HEK293T (cell line): ENCODE measurements around the gene CCDC92.

Source experiments
- CTCF ChIA-PET: fragments of 350-600 bp; formaldehyde crosslinking; extraction: SDS; loops from one replicate; lab custom pipeline; 2021; ENCODE audit warnings: antibody characterized with exemption, inconsistent platforms; lab: Yijun Ruan, JAX
- POLR2A ChIA-PET: fragments of 350-600 bp; formaldehyde crosslinking; extraction: SDS; loops from one replicate; lab custom pipeline; 2020; ENCODE audit warnings: antibody characterized with exemption, inconsistent platforms; lab: Yijun Ruan, JAX
- DNase-seq: peaks from one replicate; pipeline ENCODE4 v3.0.0; 2012; ENCODE audit warnings: mixed read lengths; ENCODE audit errors: extremely low spot score
- ARNT ChIP-seq: fragments of 450-650 bp; IDR thresholded peaks from 2 replicates; pipeline ENCODE4 v1.6.1; 2017; ENCODE audit warnings: mild to moderate bottlenecking
- BHLHE40 ChIP-seq: fragments of 450-650 bp; IDR thresholded peaks from 2 replicates; pipeline ENCODE4 v1.6.1; 2016; ENCODE audit warnings: mild to moderate bottlenecking, moderate library complexity, borderline replicate concordance
- CTBP1 ChIP-seq: fragments of 450-650 bp; IDR thresholded peaks from 2 replicates; pipeline ENCODE4 v1.6.1; 2016; ENCODE audit warnings: borderline replicate concordance
- ELF4 ChIP-seq: fragments of 450-650 bp; IDR thresholded peaks from 2 replicates; pipeline ENCODE4 v1.6.1; 2017; ENCODE audit warnings: antibody characterized with exemption
- FOXA1 ChIP-seq: fragments of 450-650 bp; IDR thresholded peaks from 2 replicates; pipeline ENCODE4 v1.6.1; 2016; ENCODE audit warnings: mild to moderate bottlenecking
- FOXK2 ChIP-seq: fragments of 450-650 bp; IDR thresholded peaks from 2 replicates; pipeline ENCODE4 v1.6.1; 2016; ENCODE audit warnings: mild to moderate bottlenecking
- FOXM1 ChIP-seq: fragments of 450-650 bp; IDR thresholded peaks from 2 replicates; pipeline ENCODE4 v1.6.1; 2017; ENCODE audit warnings: mild to moderate bottlenecking, borderline replicate concordance
- HDGF ChIP-seq: fragments of 450-650 bp; IDR thresholded peaks from 2 replicates; pipeline ENCODE4 v1.6.1; 2017; ENCODE audit warnings: antibody characterized with exemption, borderline replicate concordance
- L3MBTL2 ChIP-seq: fragments of 450-650 bp; conservative IDR thresholded peaks from 2 replicates; pipeline ENCODE4 v1.6.1; 2016; ENCODE audit warnings: mild to moderate bottlenecking
- LEF1 ChIP-seq: fragments of 450-650 bp; IDR thresholded peaks from 2 replicates; pipeline ENCODE4 v1.6.1; 2017; ENCODE audit warnings: mild to moderate bottlenecking, borderline replicate concordance
- NFRKB ChIP-seq: fragments of 450-650 bp; IDR thresholded peaks from 2 replicates; pipeline ENCODE4 v1.6.1; 2016; ENCODE audit warnings: mild to moderate bottlenecking, moderate library complexity
- SP1 ChIP-seq: fragments of 450-650 bp; IDR thresholded peaks from 2 replicates; pipeline ENCODE4 v1.6.1; 2017
- SUZ12 ChIP-seq: fragments of 450-650 bp; IDR thresholded peaks from 2 replicates; pipeline ENCODE4 v1.6.1; 2016; ENCODE audit warnings: mild to moderate bottlenecking
- TARDBP ChIP-seq: fragments of 450-650 bp; IDR thresholded peaks from 2 replicates; pipeline ENCODE4 v1.6.1; 2016
- ZNF384 ChIP-seq: fragments of 450-650 bp; IDR thresholded peaks from 2 replicates; pipeline ENCODE4 v1.6.1; 2016
- TF ChIP-seq, protein P1 (sequence below): fragments of 450-650 bp; IDR thresholded peaks from 2 replicates; pipeline ENCODE4 v1.6.1; 2016

Gene CCDC92

DNA sequence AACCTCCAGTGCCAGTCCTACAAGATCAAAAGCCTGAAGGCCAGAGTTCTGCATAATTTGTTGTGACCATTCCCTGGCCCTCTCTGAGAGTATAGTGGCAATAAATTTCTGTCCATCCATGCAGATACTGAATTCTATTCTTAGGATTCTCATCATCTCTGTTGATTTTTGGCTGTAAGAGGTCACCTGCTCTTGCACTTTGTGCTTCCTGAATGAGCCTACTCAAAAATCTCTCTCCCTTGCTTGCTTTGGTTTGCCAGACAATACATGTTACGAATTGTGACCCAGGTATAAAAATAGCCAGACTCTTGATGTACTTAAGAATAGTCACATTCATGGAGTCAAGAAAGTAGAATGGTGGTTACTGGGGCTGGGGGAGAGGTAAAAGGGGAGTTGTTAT lies 17.1 kb upstream of the CCDC92 start:
- ChIA-PET POLR2A (no interaction called here), CTCF (no interaction called here)
- TF ChIP-seq CTBP1 (no peak), LEF1 (no peak), HDGF (no peak), FOXA1 (no peak), L3MBTL2 (no peak), NFRKB (no peak), BHLHE40 (no peak), ARNT (no peak), SP1 (no peak), FOXK2 (no peak), TARDBP (no peak)
- TF ChIP-seq, protein P1, sequence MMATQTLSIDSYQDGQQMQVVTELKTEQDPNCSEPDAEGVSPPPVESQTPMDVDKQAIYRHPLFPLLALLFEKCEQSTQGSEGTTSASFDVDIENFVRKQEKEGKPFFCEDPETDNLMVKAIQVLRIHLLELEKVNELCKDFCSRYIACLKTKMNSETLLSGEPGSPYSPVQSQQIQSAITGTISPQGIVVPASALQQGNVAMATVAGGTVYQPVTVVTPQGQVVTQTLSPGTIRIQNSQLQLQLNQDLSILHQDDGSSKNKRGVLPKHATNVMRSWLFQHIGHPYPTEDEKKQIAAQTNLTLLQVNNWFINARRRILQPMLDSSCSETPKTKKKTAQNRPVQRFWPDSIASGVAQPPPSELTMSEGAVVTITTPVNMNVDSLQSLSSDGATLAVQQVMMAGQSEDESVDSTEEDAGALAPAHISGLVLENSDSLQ, result no peak
- no peak for DNase-seq

DNA sequence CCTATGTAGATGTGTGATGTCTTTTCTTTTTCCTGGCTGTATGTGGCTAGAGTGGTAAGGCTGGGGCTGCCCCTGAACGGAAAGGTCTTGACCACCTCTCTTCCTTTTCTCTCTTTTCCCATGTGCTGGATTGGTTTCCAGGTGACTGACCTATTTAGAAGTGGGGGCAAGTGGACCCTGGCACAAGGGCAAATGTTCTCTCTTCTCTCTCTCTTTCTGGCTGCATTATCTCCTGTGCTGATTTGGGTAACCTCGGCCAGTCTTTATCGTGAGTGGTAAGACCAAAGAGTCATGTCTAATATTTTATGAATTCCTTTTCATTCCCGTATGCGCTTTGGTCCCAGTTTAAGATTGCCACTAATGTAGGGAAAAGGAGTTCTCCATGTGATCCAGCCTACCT lies 16.5 kb upstream of the CCDC92 start:
- CTCF ChIA-PET, result no interaction called here

DNA sequence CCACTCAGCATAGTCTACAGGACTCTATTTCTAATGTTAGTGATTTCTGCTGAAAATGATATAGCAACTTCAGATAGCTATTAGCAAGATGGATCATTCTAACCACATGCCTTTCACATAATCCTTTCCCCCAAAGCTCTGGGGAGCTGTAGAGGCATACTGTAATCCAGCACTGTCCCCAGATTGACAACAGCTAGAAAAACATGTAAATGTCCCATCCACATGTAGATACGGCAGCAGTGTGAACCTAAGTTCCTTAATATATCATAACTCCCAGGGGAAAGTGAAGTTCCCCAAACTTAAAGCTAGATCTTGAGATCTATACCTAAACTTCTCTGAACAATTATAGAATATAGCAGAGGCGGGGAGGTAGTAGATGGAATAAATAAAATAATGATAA lies 14.4 kb upstream of the CCDC92 start:
- POLR2A ChIA-PET, result interaction anchor here (1.5 kb wide), 1 partner anchor 180 kb away, joined by 3 read pairs; no protein-coding TSS in a partner anchor
- no peak for TF ChIP-seq SUZ12
- TF ChIP-seq TARDBP, result no peak
- TF ChIP-seq FOXK2, result no peak
- TF ChIP-seq L3MBTL2, result no peak
- TF ChIP-seq, protein P1, result no peak
- TF ChIP-seq FOXA1, result no peak
- TF ChIP-seq HDGF, result no peak
- no peak for TF ChIP-seq CTBP1
- CTCF ChIA-PET, result interaction anchor here (1.2 to 1.3 kb wide), 2 partner anchors 18 to 82 kb away, joined by 3 to 4 read pairs; no protein-coding TSS in a partner anchor
- DNase-seq, result no peak

More for the DNA sequence above, 16.5 kb upstream of the CCDC92 start:
- no peak for DNase-seq
- no peak for TF ChIP-seq SP1
- TF ChIP-seq LEF1, result no peak
- TF ChIP-seq, protein P1, result no peak
- no peak for TF ChIP-seq FOXM1
- no peak for TF ChIP-seq ZNF384
- TF ChIP-seq HDGF, result no peak
- no peak for TF ChIP-seq ARNT
- TF ChIP-seq SUZ12, result no peak
- no peak for TF ChIP-seq BHLHE40
- no peak for TF ChIP-seq ELF4
- no peak for TF ChIP-seq FOXK2
- TF ChIP-seq CTBP1, result no peak
- no peak for TF ChIP-seq FOXA1
- TF ChIP-seq TARDBP, result no peak
- TF ChIP-seq L3MBTL2, result no peak
- TF ChIP-seq NFRKB, result no peak
- POLR2A ChIA-PET, result no interaction called here

DNA sequence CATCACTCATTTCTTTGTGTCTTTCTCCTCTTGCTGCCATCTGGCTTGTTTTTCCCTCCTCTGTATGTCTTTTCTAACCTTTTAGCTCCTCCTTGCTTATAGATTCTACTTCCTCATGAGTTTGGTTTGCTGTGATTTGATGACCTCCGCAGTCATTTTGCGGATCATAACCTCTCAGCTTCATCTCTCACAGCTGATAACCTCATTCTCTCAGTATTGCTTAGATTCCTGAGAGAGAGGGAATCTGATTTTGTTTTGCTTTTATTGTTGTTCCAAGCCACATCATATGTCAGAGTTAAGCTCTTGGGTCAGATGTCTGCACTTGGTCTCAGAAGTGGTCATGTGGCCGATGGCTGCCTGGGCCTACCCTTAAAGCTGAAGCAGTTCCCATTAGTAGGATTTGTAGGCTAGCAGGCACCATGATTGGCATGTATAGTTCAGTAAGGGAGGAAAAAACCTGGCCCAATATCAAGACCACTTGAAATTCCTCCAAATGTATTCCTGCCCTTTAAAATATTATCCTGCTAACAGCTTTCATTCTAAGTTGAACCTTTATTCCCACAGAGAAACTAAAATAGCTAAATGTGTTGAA lies 13.8 kb upstream of the CCDC92 start:
- DNase-seq, result no peak
- POLR2A ChIA-PET, result interaction anchor here (1.5 kb wide), 1 partner anchor 179 kb away, joined by 3 read pairs; no protein-coding TSS in a partner anchor
- CTCF ChIA-PET, result interaction anchor here (1.2 to 1.3 kb wide), 2 partner anchors 18 to 82 kb away, joined by 3 to 4 read pairs; no protein-coding TSS in a partner anchor
- no peak for TF ChIP-seq FOXK2
- TF ChIP-seq SP1, result no peak
- TF ChIP-seq LEF1, result no peak
- no peak for TF ChIP-seq ARNT
- no peak for TF ChIP-seq HDGF
- TF ChIP-seq, protein P1, result no peak
- no peak for TF ChIP-seq ZNF384
- TF ChIP-seq BHLHE40, result no peak
- no peak for TF ChIP-seq FOXM1
- TF ChIP-seq CTBP1, result no peak
- no peak for TF ChIP-seq SUZ12
- TF ChIP-seq TARDBP, result no peak

DNA sequence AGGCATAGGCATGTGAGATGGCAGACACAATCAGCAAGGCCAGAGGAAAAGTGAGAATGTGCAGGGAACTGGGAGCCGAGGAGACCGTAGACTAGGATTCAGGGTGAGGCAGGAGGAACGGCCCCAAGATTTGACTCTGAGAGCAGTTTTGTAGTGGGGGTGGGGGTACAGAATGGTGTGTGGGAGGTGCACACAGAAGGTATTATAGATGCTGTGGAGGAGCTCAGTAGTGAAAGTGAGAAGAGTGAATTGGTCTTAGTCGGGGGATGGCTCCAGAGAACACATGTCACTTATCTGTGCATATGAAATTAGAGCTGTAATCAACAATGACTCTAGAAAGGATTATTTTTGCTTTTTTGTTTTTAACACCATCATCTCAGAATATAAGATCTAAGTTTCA lies 12.3 kb upstream of the CCDC92 start:
- TF ChIP-seq LEF1 (no peak), ZNF384 (no peak), HDGF (no peak), SUZ12 (no peak), FOXM1 (no peak), CTBP1 (no peak), SP1 (no peak), FOXA1 (no peak), ELF4 (no peak), ARNT (no peak), NFRKB (no peak), FOXK2 (no peak), BHLHE40 (no peak), TARDBP (no peak), L3MBTL2 (no peak)
- TF ChIP-seq, protein P1, result no peak
- DNase-seq, result no peak
- CTCF ChIA-PET, result interaction anchor here (1.0 kb wide), 1 partner anchor 80 kb away, joined by 3 read pairs; no protein-coding TSS in a partner anchor
- POLR2A ChIA-PET, result no interaction called here
